GM13976 (cell line): ENCODE results near the gene SNCAIP.

Experiments
- DNase-seq: peaks from one replicate; pipeline ENCODE4 v3.0.0; 2012; ENCODE audit warnings: low spot score
- in situ Hi-C: fragments of 300-500 bp; cut with MboI; formaldehyde crosslinking; loops from one replicate; pipeline ENCODE4 v1.12.0; 2022; ENCODE audit warnings: low sequenced_read_pairs, mixed read lengths, inconsistent platforms; ENCODE audit not compliant: unreplicated experiment
- TF ChIP-seq, protein P1 (sequence below): IDR thresholded peaks from 2 replicates; pipeline ENCODE4 v1.5.1; 2012; ENCODE audit warnings: borderline replicate concordance, mild to moderate bottlenecking; ENCODE audit not compliant: insufficient read depth; ENCODE audit errors: extremely low read depth, missing control alignments, control extremely low read depth

The SNCAIP gene

GRCh38 chr5:122385286-122385685 lies 73.2 kb downstream of the SNCAIP start:
- TF ChIP-seq, protein P1, sequence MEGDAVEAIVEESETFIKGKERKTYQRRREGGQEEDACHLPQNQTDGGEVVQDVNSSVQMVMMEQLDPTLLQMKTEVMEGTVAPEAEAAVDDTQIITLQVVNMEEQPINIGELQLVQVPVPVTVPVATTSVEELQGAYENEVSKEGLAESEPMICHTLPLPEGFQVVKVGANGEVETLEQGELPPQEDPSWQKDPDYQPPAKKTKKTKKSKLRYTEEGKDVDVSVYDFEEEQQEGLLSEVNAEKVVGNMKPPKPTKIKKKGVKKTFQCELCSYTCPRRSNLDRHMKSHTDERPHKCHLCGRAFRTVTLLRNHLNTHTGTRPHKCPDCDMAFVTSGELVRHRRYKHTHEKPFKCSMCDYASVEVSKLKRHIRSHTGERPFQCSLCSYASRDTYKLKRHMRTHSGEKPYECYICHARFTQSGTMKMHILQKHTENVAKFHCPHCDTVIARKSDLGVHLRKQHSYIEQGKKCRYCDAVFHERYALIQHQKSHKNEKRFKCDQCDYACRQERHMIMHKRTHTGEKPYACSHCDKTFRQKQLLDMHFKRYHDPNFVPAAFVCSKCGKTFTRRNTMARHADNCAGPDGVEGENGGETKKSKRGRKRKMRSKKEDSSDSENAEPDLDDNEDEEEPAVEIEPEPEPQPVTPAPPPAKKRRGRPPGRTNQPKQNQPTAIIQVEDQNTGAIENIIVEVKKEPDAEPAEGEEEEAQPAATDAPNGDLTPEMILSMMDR, result no peak
- in situ Hi-C loops, result no loop called here
- DNase-seq, result no peak

- TF ChIP-seq, protein P1, result no peak
Measured at GRCh38 chr5:122385808-122386207, 73.8 kb downstream of the SNCAIP start.

GRCh38 chr5:122390154-122390553 lies 78.1 kb downstream of the SNCAIP start:
- no peak for DNase-seq
- in situ Hi-C loops, result no loop called here
- TF ChIP-seq, protein P1, result no peak

More at GRCh38 chr5:122385808-122386207, 73.8 kb downstream of the SNCAIP start:
- in situ Hi-C loops, result no loop called here
- DNase-seq, result no peak

- in situ Hi-C loops, result no loop called here
- TF ChIP-seq, protein P1, result no peak
Measured at GRCh38 chr5:122390694-122391093, 78.7 kb downstream of the SNCAIP start.

GRCh38 chr5:122391621-122392020 lies 79.6 kb downstream of the SNCAIP start:
- DNase-seq, result no peak
- TF ChIP-seq, protein P1, result no peak
- in situ Hi-C loops, result no loop called here

More at GRCh38 chr5:122390694-122391093, 78.7 kb downstream of the SNCAIP start:
- DNase-seq, result no peak

GRCh38 chr5:122392224-122392623 lies 80.2 kb downstream of the SNCAIP start:
- TF ChIP-seq, protein P1, result no peak
- in situ Hi-C loops, result no loop called here
- no peak for DNase-seq

GRCh38 chr5:122392824-122393223 lies 80.8 kb downstream of the SNCAIP start:
- in situ Hi-C loops, result no loop called here
- TF ChIP-seq, protein P1, result no peak
- no peak for DNase-seq
